PC-3 (cell line): Measurements from ENCODE around the gene SNX19. TPM values are rescaled to one million over a fixed set of nuclear protein-coding genes. Genes with fewer than 3 reads are reported as not detected.

ENCODE experiments used
- ATAC-seq: fragments of 200-7000 bp; cut with Tn5 transposase; 2 replicates; pipeline ENCODE4 v1.9.1; 2020; ENCODE audit warnings: mild to moderate bottlenecking, moderate library complexity
- BruUV-seq: library from RNA; stranded (reverse); fragments of 400-500 nt; replicated peaks from 2 replicates; lab custom pipeline; 2021; lab: Mats Ljungman, UMichigan
- CTCF ChIA-PET: fragments of 300-600 bp; sonication (Branson Sonifier 250); formaldehyde crosslinking; loops from one replicate; lab custom pipeline; 2022; ENCODE audit warnings: antibody characterized with exemption; lab: Charles Lee
- POLR2A ChIA-PET: fragments of 300-600 bp; sonication (Branson Sonifier 250); formaldehyde crosslinking; loops from one replicate; lab custom pipeline; 2022; ENCODE audit warnings: antibody characterized with exemption; ENCODE audit not compliant: unreplicated experiment; lab: Charles Lee
- DNase-seq: peaks from one replicate; pipeline ENCODE4 v3.0.0-alpha.2; 2015
- H2AFZ ChIP-seq: fragments of 300-600 bp; sonication (generic); 2 replicates; pipeline ENCODE4 v1.6.0; 2016; ENCODE audit warnings: antibody characterized with exemption, low read length
- H3F3A ChIP-seq: fragments of 300-600 bp; sonication (generic); one replicate; pipeline ENCODE4 v1.6.0; 2017; ENCODE audit warnings: antibody characterized with exemption, low read length, control low read depth, mild to moderate bottlenecking; ENCODE audit not compliant: unreplicated experiment
- H3K27ac ChIP-seq: fragments of 300-600 bp; sonication (generic); 2 replicates; pipeline ENCODE4 v1.5.1; 2016; ENCODE audit warnings: mild to moderate bottlenecking, low read length
- H3K27me3 ChIP-seq: fragments of 300-600 bp; sonication (generic); 2 replicates; pipeline ENCODE4 v1.6.1; 2016; ENCODE audit warnings: low read length, mixed read lengths
- H3K36me3 ChIP-seq: fragments of 300-600 bp; sonication (generic); 2 replicates; pipeline ENCODE4 v1.6.1; 2016; ENCODE audit warnings: low read depth, mixed run types, low read length, mixed read lengths
- H3K4me1 ChIP-seq: fragments of 300-600 bp; sonication (generic); 2 replicates; pipeline ENCODE4 v1.5.1; 2016; ENCODE audit warnings: low read length; ENCODE audit not compliant: insufficient read depth
- H3K4me2 ChIP-seq: fragments of 300-600 bp; sonication (generic); 2 replicates; pipeline ENCODE4 v1.6.0; 2016; ENCODE audit warnings: low read length
- H3K4me3 ChIP-seq: fragments of 300-600 bp; sonication (generic); 2 replicates; pipeline ENCODE4 v1.5.1; 2016; ENCODE audit warnings: mild to moderate bottlenecking, low read length, mixed read lengths
- H3K79me2 ChIP-seq: fragments of 300-600 bp; sonication (generic); 2 replicates; pipeline ENCODE4 v1.6.1; 2017; ENCODE audit warnings: low read length, mixed read lengths
- H3K9ac ChIP-seq: fragments of 300-600 bp; sonication (generic); 2 replicates; pipeline ENCODE4 v1.6.0; 2016; ENCODE audit warnings: mild to moderate bottlenecking, low read length
- H3K9me2 ChIP-seq: fragments of 300-600 bp; sonication (generic); replicated peaks from 2 replicates; pipeline ENCODE4 v1.6.1; 2016; ENCODE audit warnings: mixed run types, low read length, mixed read lengths
- H3K9me3 ChIP-seq: fragments of 300-600 bp; sonication (generic); 2 replicates; pipeline ENCODE4 v1.6.1; 2016; ENCODE audit warnings: low read length, mixed read lengths
- H4K20me1 ChIP-seq: fragments of 300-600 bp; sonication (generic); 2 replicates; pipeline ENCODE4 v1.6.1; 2016; ENCODE audit warnings: low read length, mixed read lengths
- EZH2 ChIP-seq: fragments of 300-600 bp; sonication (generic); IDR thresholded peaks from one replicate; pipeline ENCODE4 v1.6.1; 2017; ENCODE audit warnings: antibody characterized with exemption, mild to moderate bottlenecking, low read length; ENCODE audit not compliant: unreplicated experiment
- EZH2phosphoT487 ChIP-seq: fragments of 300-600 bp; sonication (generic); IDR thresholded peaks from 2 replicates; pipeline ENCODE4 v1.6.1; 2018; ENCODE audit warnings: mild to moderate bottlenecking, antibody characterized with exemption, low read length, borderline replicate concordance
- intact Hi-C: fragments of 100-400 bp; cut with micrococcal nuclease; formaldehyde crosslinking; loops from 2 replicates; pipeline ENCODE4 v1.9.0; 2023
- total RNA-seq: library from RNA; depleted of rRNA; stranded (reverse); fragments of >200 nt; gene quantifications from 2 replicates; pipeline ENCODE4 v1.2.3, GENCODE V29; 2014
- TF ChIP-seq, protein P1 (sequence below): fragments of 300-600 bp; sonication (generic); conservative IDR thresholded peaks from 2 replicates; pipeline ENCODE4 v1.5.1; 2017; ENCODE audit warnings: antibody characterized with exemption, low read depth, mild to moderate bottlenecking, low read length

SNX19 gene
- total RNA-seq, 1 experiment from 2014 or later, result 66.4 TPM

DNA sequence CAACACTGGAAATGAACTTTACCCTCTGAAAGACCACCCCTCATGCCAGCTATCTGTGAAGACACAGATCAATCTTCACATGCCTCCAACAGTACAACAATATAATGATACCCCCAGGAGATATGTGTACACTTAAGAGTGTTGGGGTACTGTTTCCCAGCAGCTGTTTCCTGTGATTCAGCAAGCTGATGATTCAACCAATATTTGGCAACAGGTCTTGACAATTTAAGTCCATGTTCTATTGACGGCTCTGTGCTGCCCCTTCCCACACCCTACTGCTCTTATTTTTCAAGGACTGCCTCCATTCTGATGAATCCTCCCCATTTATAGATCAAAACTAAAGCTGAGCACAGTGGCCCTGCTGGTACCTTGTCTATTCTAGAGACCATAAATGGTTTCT, 6.6 kb downstream of the SNX19 start:
- no peaks in the 10 kb centered on the region for H3K9me2 ChIP-seq
- H3K9ac ChIP-seq, result no peak overlapping the region
- peaks cover 18% of the 10 kb centered on the region for H3K79me2 ChIP-seq
- peak; percentile 14; the same call in 1 of the 2 replicates for ATAC-seq
- no peak for TF ChIP-seq EZH2
- TF ChIP-seq EZH2phosphoT487, result no peak
- TF ChIP-seq, protein P1, sequence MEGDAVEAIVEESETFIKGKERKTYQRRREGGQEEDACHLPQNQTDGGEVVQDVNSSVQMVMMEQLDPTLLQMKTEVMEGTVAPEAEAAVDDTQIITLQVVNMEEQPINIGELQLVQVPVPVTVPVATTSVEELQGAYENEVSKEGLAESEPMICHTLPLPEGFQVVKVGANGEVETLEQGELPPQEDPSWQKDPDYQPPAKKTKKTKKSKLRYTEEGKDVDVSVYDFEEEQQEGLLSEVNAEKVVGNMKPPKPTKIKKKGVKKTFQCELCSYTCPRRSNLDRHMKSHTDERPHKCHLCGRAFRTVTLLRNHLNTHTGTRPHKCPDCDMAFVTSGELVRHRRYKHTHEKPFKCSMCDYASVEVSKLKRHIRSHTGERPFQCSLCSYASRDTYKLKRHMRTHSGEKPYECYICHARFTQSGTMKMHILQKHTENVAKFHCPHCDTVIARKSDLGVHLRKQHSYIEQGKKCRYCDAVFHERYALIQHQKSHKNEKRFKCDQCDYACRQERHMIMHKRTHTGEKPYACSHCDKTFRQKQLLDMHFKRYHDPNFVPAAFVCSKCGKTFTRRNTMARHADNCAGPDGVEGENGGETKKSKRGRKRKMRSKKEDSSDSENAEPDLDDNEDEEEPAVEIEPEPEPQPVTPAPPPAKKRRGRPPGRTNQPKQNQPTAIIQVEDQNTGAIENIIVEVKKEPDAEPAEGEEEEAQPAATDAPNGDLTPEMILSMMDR, result no peak
- ChIA-PET CTCF (no interaction called here), POLR2A (no interaction called here)
- no peaks in the 10 kb centered on the region for H4K20me1 ChIP-seq
- H3K27ac ChIP-seq, result no peak overlapping the region
- H3K36me3 ChIP-seq, result peaks cover 37% of the 10 kb centered on the region
- intact Hi-C loops, result no loop called here
- no peaks in the 10 kb centered on the region for H3F3A ChIP-seq
- peak; percentile 12 for DNase-seq
- no peak overlapping the region for H3K4me3 ChIP-seq
- no peak overlapping the region for H2AFZ ChIP-seq
- BruUV-seq, result no TSS peak
- no peaks in the 10 kb centered on the region for H3K27me3 ChIP-seq
- no peak overlapping the region for H3K4me2 ChIP-seq
- H3K4me1 ChIP-seq, result peaks cover 16% of the 10 kb centered on the region
- H3K9me3 ChIP-seq, result no peaks in the 10 kb centered on the region

- peak; percentile 51 for DNase-seq
- H3K9ac ChIP-seq, result no peak overlapping the region
Observed at GRCh38 chr11:130908770-130909625, 7.3 kb downstream of the SNX19 start.

More at GRCh38 chr11:130908770-130909625, 7.3 kb downstream of the SNX19 start:
- Histone ChIP-seq H3K79me2 (peaks cover 12% of the 10 kb centered on the region), H3K9me2 (no peaks in the 10 kb centered on the region), H3K27ac (no peak overlapping the region), H3K36me3 (peaks cover 38% of the 10 kb centered on the region), H3F3A (no peaks in the 10 kb centered on the region), H2AFZ (no peak overlapping the region), H3K4me1 (peaks cover 16% of the 10 kb centered on the region), H3K4me2 (no peak overlapping the region), H3K9me3 (no peaks in the 10 kb centered on the region), H3K27me3 (no peaks in the 10 kb centered on the region), H3K4me3 (no peak overlapping the region), H4K20me1 (no peaks in the 10 kb centered on the region)
- ChIA-PET POLR2A (no interaction called here), CTCF (interaction anchor here (0.6 kb wide), 1 partner anchor 692 kb away, joined by 4 read pairs; no protein-coding TSS in a partner anchor)
- TF ChIP-seq, protein P1, result no peak
- TF ChIP-seq EZH2phosphoT487 (no peak), EZH2 (no peak)
- intact Hi-C loops, result no loop called here
- ATAC-seq, result peak; percentile 87
- no TSS peak for BruUV-seq
